LNCAP (cell line): Measurements from ENCODE around the gene CASK.

Experiments used
- CTCF ChIP-seq: fragments of 450-650 bp; IDR thresholded peaks from 2 replicates; pipeline ENCODE4 v1.5.1; 2017; ENCODE audit warnings: mild to moderate bottlenecking

CASK gene

GRCh38 chrX:41655101-41655500 is 268.3 kb downstream of the CASK start:
- TF ChIP-seq CTCF = no peak

- no peak for TF ChIP-seq CTCF
Measured at GRCh38 chrX:41653125-41653524, 270.2 kb downstream of the CASK start.

- TF ChIP-seq CTCF = no peak
Measured at GRCh38 chrX:41634284-41634683, 289.1 kb downstream of the CASK start.

- no peak for TF ChIP-seq CTCF
Measured at GRCh38 chrX:41630091-41630490, 293.3 kb downstream of the CASK start.

- TF ChIP-seq CTCF = no peak
Measured at GRCh38 chrX:41629539-41629938, 293.8 kb downstream of the CASK start.

GRCh38 chrX:41621222-41621723 is 302.1 kb downstream of the CASK start:
- no peak for TF ChIP-seq CTCF

GRCh38 chrX:41619221-41619620 is 304.1 kb downstream of the CASK start:
- no peak for TF ChIP-seq CTCF

- no peak for TF ChIP-seq CTCF
Measured at GRCh38 chrX:41616935-41617334, 306.4 kb downstream of the CASK start.
